ENCODE data around the gene KCNIP1. TPM values are rescaled to one million over a fixed set of nuclear protein-coding genes. Genes with fewer than 3 reads are reported as not detected.

KCNIP1 gene
- total RNA-seq, 2 donors from 2014 or later, result 0.52 to 0.99 TPM

DNA sequence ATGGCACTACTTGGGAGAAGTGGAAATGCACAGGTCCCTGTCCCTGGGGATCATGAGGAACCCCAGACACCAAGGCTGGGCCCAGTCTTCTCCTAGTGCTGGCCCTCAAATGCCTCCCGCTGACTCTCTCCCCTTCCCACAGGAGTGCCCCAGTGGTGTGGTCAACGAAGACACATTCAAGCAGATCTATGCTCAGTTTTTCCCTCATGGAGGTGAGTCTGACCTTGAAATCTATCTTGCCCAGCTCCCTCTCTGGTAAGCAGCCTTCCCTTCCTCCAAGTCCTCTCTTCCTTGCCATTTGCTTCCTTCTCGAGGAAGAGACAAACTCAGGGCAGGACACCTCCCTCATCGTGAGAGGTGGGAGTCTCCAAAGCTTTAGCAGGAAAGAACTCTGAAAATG is 216.4 kb downstream of the KCNIP1 start:
- no peaks in the 10 kb centered on the region for H3K27me3 ChIP-seq
- no peak overlapping the region for H3K4me3 ChIP-seq
- no peaks in the 10 kb centered on the region for H3K9me3 ChIP-seq
- ATAC-seq, result no peak
- H3K27ac ChIP-seq, result no peak overlapping the region
- WGBS, 2 donors, result 75 to 77% methylated on average over 4 of the region's 4 CpGs
- no peaks in the 10 kb centered on the region for H3K36me3 ChIP-seq (replicated peaks in 1 of 2; ENCODE audit: insufficient read depth in 1 of 2, low read depth in 2 of 2)
- intact Hi-C loops (cut with DNase I), result no loop called here
- H3K4me1 ChIP-seq, result no peaks in the 10 kb centered on the region
- TF ChIP-seq POLR2A (IDR thresholded peaks at IDR 0.05), result no peak
- TF ChIP-seq, protein P1, sequence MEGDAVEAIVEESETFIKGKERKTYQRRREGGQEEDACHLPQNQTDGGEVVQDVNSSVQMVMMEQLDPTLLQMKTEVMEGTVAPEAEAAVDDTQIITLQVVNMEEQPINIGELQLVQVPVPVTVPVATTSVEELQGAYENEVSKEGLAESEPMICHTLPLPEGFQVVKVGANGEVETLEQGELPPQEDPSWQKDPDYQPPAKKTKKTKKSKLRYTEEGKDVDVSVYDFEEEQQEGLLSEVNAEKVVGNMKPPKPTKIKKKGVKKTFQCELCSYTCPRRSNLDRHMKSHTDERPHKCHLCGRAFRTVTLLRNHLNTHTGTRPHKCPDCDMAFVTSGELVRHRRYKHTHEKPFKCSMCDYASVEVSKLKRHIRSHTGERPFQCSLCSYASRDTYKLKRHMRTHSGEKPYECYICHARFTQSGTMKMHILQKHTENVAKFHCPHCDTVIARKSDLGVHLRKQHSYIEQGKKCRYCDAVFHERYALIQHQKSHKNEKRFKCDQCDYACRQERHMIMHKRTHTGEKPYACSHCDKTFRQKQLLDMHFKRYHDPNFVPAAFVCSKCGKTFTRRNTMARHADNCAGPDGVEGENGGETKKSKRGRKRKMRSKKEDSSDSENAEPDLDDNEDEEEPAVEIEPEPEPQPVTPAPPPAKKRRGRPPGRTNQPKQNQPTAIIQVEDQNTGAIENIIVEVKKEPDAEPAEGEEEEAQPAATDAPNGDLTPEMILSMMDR (IDR thresholded peaks at IDR 0.05), result no peak
- DNase-seq, result no peak

DNA sequence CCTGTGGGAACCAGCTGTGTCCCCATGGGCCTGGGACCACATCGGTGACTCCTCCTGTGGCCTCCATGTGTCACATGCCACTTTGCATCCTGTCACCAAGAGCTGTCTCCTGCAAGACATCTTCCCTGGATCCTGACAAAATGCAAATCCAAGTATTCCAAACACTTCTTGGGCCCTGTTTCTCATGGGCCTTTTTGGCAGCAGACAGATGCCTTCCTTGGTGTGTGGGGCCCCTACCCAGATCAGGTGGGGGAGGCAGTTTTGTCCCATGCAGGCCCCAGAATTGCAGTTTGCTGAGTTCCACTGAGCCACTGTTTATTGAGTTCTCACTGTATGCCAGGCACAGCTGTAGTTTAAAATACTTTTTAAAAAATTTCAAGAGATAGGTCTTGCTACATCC is 217.2 kb downstream of the KCNIP1 start:
- no peak for ATAC-seq
- intact Hi-C loops (cut with DNase I), result no loop called here
- no peaks in the 10 kb centered on the region for H3K27me3 ChIP-seq
- DNase-seq, result no peak
- WGBS, 2 donors, result 79 to 91% methylated on average over 1 of the region's 1 CpG
- H3K4me1 ChIP-seq, result no peaks in the 10 kb centered on the region
- H3K36me3 ChIP-seq (replicated peaks in 1 of 2; ENCODE audit: insufficient read depth in 1 of 2, low read depth in 2 of 2), result no peaks in the 10 kb centered on the region
- H3K9me3 ChIP-seq, result no peaks in the 10 kb centered on the region
- H3K4me3 ChIP-seq, result no peak overlapping the region
- no peak overlapping the region for H3K27ac ChIP-seq
- TF ChIP-seq, protein P1 (IDR thresholded peaks at IDR 0.05), result no peak
- no peak for TF ChIP-seq POLR2A (IDR thresholded peaks at IDR 0.05)

DNA sequence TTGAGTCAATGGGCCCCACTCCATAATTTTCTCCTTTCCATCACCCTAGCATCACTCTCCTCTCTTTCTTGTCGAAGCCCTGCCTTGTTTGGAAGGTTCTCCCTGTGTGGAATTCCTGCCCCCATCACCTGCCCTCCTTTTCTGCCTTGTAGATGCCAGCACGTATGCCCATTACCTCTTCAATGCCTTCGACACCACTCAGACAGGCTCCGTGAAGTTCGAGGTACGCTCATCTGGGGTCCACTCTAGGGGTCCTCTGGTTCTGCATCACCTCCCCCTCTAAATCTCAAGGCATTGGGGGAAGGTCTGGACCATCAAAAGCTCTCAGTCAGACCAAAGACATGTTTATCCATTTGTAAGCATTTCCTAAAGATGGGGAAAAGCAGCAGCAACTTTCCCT is 217.9 kb downstream of the KCNIP1 start:
- intact Hi-C loops (cut with DNase I), result no loop called here
- Histone ChIP-seq H3K9me3 (no peaks in the 10 kb centered on the region), H3K27me3 (no peaks in the 10 kb centered on the region), H3K4me1 (no peaks in the 10 kb centered on the region), H3K36me3 (replicated peaks in 1 of 2; ENCODE audit: insufficient read depth in 1 of 2, low read depth in 2 of 2) (no peaks in the 10 kb centered on the region), H3K27ac (no peak overlapping the region), H3K4me3 (no peak overlapping the region)
- DNase-seq, result no peak
- ATAC-seq, result no peak
- 72 to 79% methylated on average over 6 of the region's 6 CpGs for WGBS, 2 donors
- TF ChIP-seq POLR2A (IDR thresholded peaks at IDR 0.05), result no peak
- TF ChIP-seq, protein P1 (IDR thresholded peaks at IDR 0.05), result no peak

DNA sequence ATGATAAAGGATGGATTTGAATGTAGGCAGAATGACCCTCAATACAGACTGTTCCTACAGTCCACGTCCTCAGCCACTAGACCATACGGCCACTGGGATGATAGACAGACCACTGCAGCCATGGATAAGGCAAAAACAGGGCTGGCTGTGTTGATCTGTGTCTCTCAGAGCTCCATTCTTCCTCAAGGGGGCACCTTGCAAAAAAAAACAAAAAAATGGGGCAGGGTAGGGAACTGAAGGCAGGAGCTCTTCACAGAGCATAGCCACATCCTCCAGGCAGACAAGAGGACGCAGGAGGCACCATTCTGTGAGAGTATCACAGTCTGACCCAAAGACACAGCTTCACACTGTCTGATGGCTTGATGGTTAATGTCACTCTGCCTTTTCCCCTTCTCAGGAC is 218.5 kb downstream of the KCNIP1 start:
- WGBS, 2 donors, result 49 to 60% methylated on average over 3 of the region's 3 CpGs
- Histone ChIP-seq H3K27me3 (no peaks in the 10 kb centered on the region), H3K36me3 (replicated peaks in 1 of 2; ENCODE audit: insufficient read depth in 1 of 2, low read depth in 2 of 2) (no peaks in the 10 kb centered on the region), H3K9me3 (no peaks in the 10 kb centered on the region), H3K27ac (no peak overlapping the region), H3K4me3 (no peak overlapping the region), H3K4me1 (no peaks in the 10 kb centered on the region)
- DNase-seq (no peak), ATAC-seq (no peak)
- intact Hi-C loops (cut with DNase I), result no loop called here
- TF ChIP-seq POLR2A (IDR thresholded peaks at IDR 0.05), result no peak
- TF ChIP-seq, protein P1 (IDR thresholded peaks at IDR 0.05), result no peak

DNA sequence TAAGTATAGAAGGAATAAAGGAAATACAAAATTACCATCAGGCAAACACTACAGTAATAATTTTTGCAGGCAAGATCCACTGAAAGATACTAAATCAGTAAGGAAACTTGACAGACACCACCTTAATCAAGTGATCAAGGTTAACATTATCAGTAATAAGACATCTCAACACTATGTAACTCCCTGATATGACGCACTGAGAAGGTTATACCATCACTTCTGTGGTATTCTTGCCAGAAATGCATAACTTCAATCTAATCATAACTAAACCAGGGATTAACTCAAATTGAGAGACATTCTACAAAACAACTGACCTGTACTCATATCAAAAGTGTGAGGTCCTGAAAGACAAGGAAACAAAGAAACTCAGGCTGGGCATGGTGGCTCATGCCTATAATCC is 227.2 kb downstream of the KCNIP1 start:
- no peaks in the 10 kb centered on the region for H3K36me3 ChIP-seq (replicated peaks in 1 of 2; ENCODE audit: insufficient read depth in 1 of 2, low read depth in 2 of 2)
- no peak overlapping the region for H3K4me3 ChIP-seq
- no peak for ATAC-seq
- 89 to 94% methylated on average over 1 of the region's 1 CpG for WGBS, 2 donors
- TF ChIP-seq POLR2A (IDR thresholded peaks at IDR 0.05), result no peak
- TF ChIP-seq, protein P1 (IDR thresholded peaks at IDR 0.05), result no peak
- intact Hi-C loops (cut with DNase I), result no loop called here
- DNase-seq, result no peak
- no peak overlapping the region for H3K27ac ChIP-seq
- no peaks in the 10 kb centered on the region for H3K9me3 ChIP-seq
- no peaks in the 10 kb centered on the region for H3K4me1 ChIP-seq
- H3K27me3 ChIP-seq, result no peaks in the 10 kb centered on the region

All from body of pancreas (tissue), 4 donors.